Measurements from ENCODE around the gene CERS1. TPM values are rescaled to one million over a fixed set of nuclear protein-coding genes. Genes with fewer than 3 reads are reported as not detected.

CERS1 gene
- polyA plus RNA-seq, 3 donors = 0.24 to 1.0 (median 0.31) TPM

- H3K27ac ChIP-seq (ENCODE audit: low read depth, low read length) = no peak overlapping the region
- 0% methylated on average over 63 to 69 of the region's 69 CpGs for WGBS, 3 donors
These were observed 63.4 kb downstream of the CERS1 start for GRCh38 chr19:18832306-18833140.

GRCh38 chr19:18831524-18832305 is 64.2 kb downstream of the CERS1 start, which contains the start of gene UPF1:
UPF1 (plus strand) TSS chr19:18831959; CDS start chr19:18832210, 251 bp downstream.
- no peak within 1 kb of the TSS for H3K27ac ChIP-seq (ENCODE audit: low read depth, low read length)
- 0 to 1% (median 1%) methylated on average over 76 to 96 of the region's 96 CpGs for WGBS, 3 donors

GRCh38 chr19:18830488-18830887 is 65.5 kb downstream of the CERS1 start:
- no peak overlapping the region for H3K27ac ChIP-seq (ENCODE audit: low read depth, low read length)
- 82 to 86% (median 85%) methylated on average over 2 of the region's 2 CpGs for WGBS, 3 donors

GRCh38 chr19:18828786-18829185 is 67.2 kb downstream of the CERS1 start:
- 36 to 64% (median 43%) methylated on average over 6 of the region's 6 CpGs for WGBS, 3 donors
- H3K27ac ChIP-seq (ENCODE audit: low read depth, low read length) = no peak overlapping the region

Other genes starting within 250 kb of the CERS1 start
- 1 to 10 TPM; 5.3 to 8.3 (median 5.4) TPM for gene CRTC1, start 212.5 kb downstream of the CERS1 start, polyA plus RNA-seq
- 1 to 10 TPM in 1 of 3 donors, under 1 TPM in 2; 0.24 to 3.4 (median 0.52) TPM for gene COMP, start 104.9 kb downstream of the CERS1 start, polyA plus RNA-seq
- 10 to 100 TPM; 28.5 to 45.5 (median 35.2) TPM for gene UPF1, start 64.2 kb downstream of the CERS1 start, polyA plus RNA-seq
- gene COPE, start 23.2 kb upstream of the CERS1 start, polyA plus RNA-seq = 100 to 1,000 TPM; 139 to 193 (median 188) TPM
- gene DDX49, start 23.6 kb upstream of the CERS1 start, polyA plus RNA-seq = 10 to 100 TPM; 45.9 to 59.4 (median 55.4) TPM
- 10 to 100 TPM in 2 of 3 donors, 1 to 10 TPM in 1; 5.7 to 44.3 (median 16.3) TPM for gene HOMER3, start 45.1 kb upstream of the CERS1 start, polyA plus RNA-seq
- gene SUGP2, start 137.4 kb upstream of the CERS1 start, polyA plus RNA-seq = 10 to 100 TPM; 14.3 to 35.2 (median 31.7) TPM
- gene ARMC6, start 137.4 kb upstream of the CERS1 start, polyA plus RNA-seq = 10 to 100 TPM in 2 of 3 donors, 1 to 10 TPM in 1; 8.7 to 19.9 (median 15.6) TPM
- 10 to 100 TPM; 10.8 to 11.4 (median 11.0) TPM for gene SLC25A42, start 167.8 kb upstream of the CERS1 start, polyA plus RNA-seq
- gene TMEM161A, start 242.3 kb upstream of the CERS1 start, polyA plus RNA-seq = 10 to 100 TPM in 2 of 3 donors, 1 to 10 TPM in 1; 8.7 to 21.8 (median 19.0) TPM